Large intestine (tissue), 12 donors: ENCODE data around the gene PPP1R2B. TPM values are rescaled to one million over a fixed set of nuclear protein-coding genes. Genes with fewer than 3 reads are reported as not detected.

Experiments
- DNase-seq, 2 donors: peaks; one replicate each; pipeline versions ENCODE4 v3.0.0 to v3.0.0-alpha.2; 2013
- H3K27ac ChIP-seq: one replicate; pipeline ENCODE4 v1.5.1; 2013; ENCODE audit warnings: low read length
- H3K27me3 ChIP-seq: 2 replicates; pipeline ENCODE4 v1.6.1; 2013; ENCODE audit warnings: low read length; ENCODE audit not compliant: control insufficient read depth, insufficient read depth
- H3K36me3 ChIP-seq: 2 replicates; pipeline ENCODE4 v1.6.1; 2013; ENCODE audit warnings: low read length; ENCODE audit not compliant: control insufficient read depth, insufficient read depth
- H3K4me1 ChIP-seq: one replicate; pipeline ENCODE4 v1.6.1; 2013; ENCODE audit warnings: low read length; ENCODE audit not compliant: control insufficient read depth, insufficient read depth
- H3K4me3 ChIP-seq: one replicate; pipeline ENCODE4 v1.5.1; 2013; ENCODE audit warnings: low read length
- H3K9me3 ChIP-seq: one replicate; pipeline ENCODE4 v1.6.1; 2013; ENCODE audit warnings: mild to moderate bottlenecking, low read depth, low read length, moderate library complexity; ENCODE audit not compliant: control insufficient read depth
- WGBS: methylation state at CpG from one replicate; pipeline ENCODE4 v1.1.5; 2013; ENCODE audit warnings: low lambda C conversion rate; ENCODE audit not compliant: insufficient coverage; 5-methylcytosine and 5-hydroxymethylcytosine counted together
- long read RNA-seq, 11 donors: transcript quantifications; one replicate each; lab custom pipeline, GENCODE V29; 2026
- polyA plus RNA-seq: library from polyadenylated mRNA; unstranded; fragments of 120-200 nt; gene quantifications from one replicate; pipeline ENCODE4 v1.2.1, GENCODE V29; 2013

Gene PPP1R2B
- 0.06 TPM for polyA plus RNA-seq
- long read RNA-seq, donor 1: 0 reads
- long read RNA-seq, donor 2: 0 reads
- long read RNA-seq, donor 3: 0 reads
- long read RNA-seq, donor 4: 0 reads
- long read RNA-seq, donor 5: 0 reads
- long read RNA-seq, donor 6: 0 reads
- long read RNA-seq, donor 7: 0 reads
- long read RNA-seq, donor 8: 0 reads
- long read RNA-seq, donor 9: 0 reads
- long read RNA-seq, donor 10: 0 reads
- long read RNA-seq, donor 11: 0 reads

- H3K27me3 ChIP-seq: peaks cover 8% of the 10 kb centered on the region
- no CpG with 5 or more reads among the region's 48 CpGs for WGBS
- DNase-seq: no peak
- no peaks in the 10 kb centered on the region for H3K36me3 ChIP-seq
- H3K4me1 ChIP-seq: no peaks in the 10 kb centered on the region
- H3K9me3 ChIP-seq: peaks cover 15% of the 10 kb centered on the region
- H3K27ac ChIP-seq: no peak within 1 kb of the TSS
- H3K4me3 ChIP-seq: no peak within 1 kb of the TSS
Observed at GRCh38 chr5:156850206-156850751, at the start of gene PPP1R2B. PPP1R2B (plus strand) TSS chr5:156850295; CDS start chr5:156850563, 268 bp downstream.

GRCh38 chr5:156800929-156801328 lies 49.2 kb upstream of the PPP1R2B start:
- no peaks in the 10 kb centered on the region for H3K36me3 ChIP-seq
- no peaks in the 10 kb centered on the region for H3K9me3 ChIP-seq
- no peak for DNase-seq
- no peak overlapping the region for H3K4me3 ChIP-seq
- peaks cover 10% of the 10 kb centered on the region for H3K4me1 ChIP-seq
- no peak overlapping the region for H3K27ac ChIP-seq
- WGBS: no CpG with 5 or more reads among the region's 3 CpGs
- H3K27me3 ChIP-seq: no peaks in the 10 kb centered on the region

GRCh38 chr5:156802501-156802900 lies 47.6 kb upstream of the PPP1R2B start:
- no peak overlapping the region for H3K27ac ChIP-seq
- peaks cover 10% of the 10 kb centered on the region for H3K4me1 ChIP-seq
- no peaks in the 10 kb centered on the region for H3K27me3 ChIP-seq
- no peak overlapping the region for H3K4me3 ChIP-seq
- no peak for DNase-seq
- 100% methylated on average over 3 of the region's 5 CpGs for WGBS
- H3K9me3 ChIP-seq: no peaks in the 10 kb centered on the region
- H3K36me3 ChIP-seq: no peaks in the 10 kb centered on the region

- no CpG with 5 or more reads among the region's 2 CpGs for WGBS
- Histone ChIP-seq H3K9me3 (no peaks in the 10 kb centered on the region), H3K36me3 (no peaks in the 10 kb centered on the region), H3K4me3 (no peak overlapping the region), H3K4me1 (peaks cover 8% of the 10 kb centered on the region), H3K27me3 (no peaks in the 10 kb centered on the region), H3K27ac (no peak overlapping the region)
- no peak for DNase-seq
Observed at GRCh38 chr5:156803404-156803803, 46.7 kb upstream of the PPP1R2B start.

GRCh38 chr5:156812959-156813358 lies 37.1 kb upstream of the PPP1R2B start:
- Histone ChIP-seq H3K4me3 (no peak overlapping the region), H3K9me3 (no peaks in the 10 kb centered on the region), H3K27ac (no peak overlapping the region), H3K27me3 (no peaks in the 10 kb centered on the region), H3K4me1 (no peaks in the 10 kb centered on the region), H3K36me3 (no peaks in the 10 kb centered on the region)
- whole genome bisulfite sequencing: 100% methylated on average over 1 of the region's 1 CpG
- DNase-seq: no peak

- DNase-seq: peak; percentile 14 to 38
- 95% methylated on average over 3 of the region's 6 CpGs for WGBS
- no peaks in the 10 kb centered on the region for H3K9me3 ChIP-seq
- H3K36me3 ChIP-seq: no peaks in the 10 kb centered on the region
- no peak overlapping the region for H3K27ac ChIP-seq
- H3K4me1 ChIP-seq: no peaks in the 10 kb centered on the region
- H3K27me3 ChIP-seq: no peaks in the 10 kb centered on the region
- H3K4me3 ChIP-seq: no peak overlapping the region
Observed at GRCh38 chr5:156815988-156816599, 34.0 kb upstream of the PPP1R2B start.

- H3K27ac ChIP-seq: no peak overlapping the region
- no peaks in the 10 kb centered on the region for H3K9me3 ChIP-seq
- no peak for DNase-seq
- H3K36me3 ChIP-seq: no peaks in the 10 kb centered on the region
- H3K4me1 ChIP-seq: no peaks in the 10 kb centered on the region
- H3K4me3 ChIP-seq: no peak overlapping the region
- H3K27me3 ChIP-seq: no peaks in the 10 kb centered on the region
- 100% methylated on average over 1 of the region's 3 CpGs for WGBS
Observed at GRCh38 chr5:156819537-156819936, 30.6 kb upstream of the PPP1R2B start.

- H3K4me1 ChIP-seq: no peaks in the 10 kb centered on the region
- no peaks in the 10 kb centered on the region for H3K36me3 ChIP-seq
- no peak for DNase-seq
- 100% methylated on average over 1 of the region's 7 CpGs for WGBS
- H3K27me3 ChIP-seq: no peaks in the 10 kb centered on the region
- no peak overlapping the region for H3K27ac ChIP-seq
- no peaks in the 10 kb centered on the region for H3K9me3 ChIP-seq
- no peak overlapping the region for H3K4me3 ChIP-seq
Observed at GRCh38 chr5:156819967-156820581, 30.0 kb upstream of the PPP1R2B start.

GRCh38 chr5:156824241-156824640 lies 25.9 kb upstream of the PPP1R2B start:
- Histone ChIP-seq H3K4me3 (no peak overlapping the region), H3K27me3 (no peaks in the 10 kb centered on the region), H3K9me3 (no peaks in the 10 kb centered on the region), H3K27ac (no peak overlapping the region), H3K36me3 (no peaks in the 10 kb centered on the region), H3K4me1 (no peaks in the 10 kb centered on the region)
- WGBS: 100% methylated on average over 1 of the region's 4 CpGs
- DNase-seq: no peak

- no peak overlapping the region for H3K4me3 ChIP-seq
- no peaks in the 10 kb centered on the region for H3K27me3 ChIP-seq
- no peaks in the 10 kb centered on the region for H3K9me3 ChIP-seq
- DNase-seq: peak; percentile 12 to 20
- H3K27ac ChIP-seq: no peak overlapping the region
- no peaks in the 10 kb centered on the region for H3K36me3 ChIP-seq
- WGBS: no CpG with 5 or more reads among the region's 2 CpGs
- H3K4me1 ChIP-seq: no peaks in the 10 kb centered on the region
Observed at GRCh38 chr5:156824800-156825199, 25.3 kb upstream of the PPP1R2B start.
